Memory B cell (primary cell): ENCODE results near the gene AKAIN1.

ENCODE experiments used
- ATAC-seq: fragments of 150-1000 bp; cut with Tn5 transposase; 2 replicates; pipeline ENCODE4 v1.10.0; 2021; ENCODE audit warnings: low read depth, mild to moderate bottlenecking, moderate library complexity
- DNase-seq, 2 donors: peaks; one replicate each; pipeline ENCODE4 v3.0.0; 2022; ENCODE audit warnings: low spot score in 2 of 2
- H3K27ac Mint-ChIP-seq: one replicate; pipeline ENCODE4 v1.8.0; 2022; ENCODE audit warnings: mild to moderate bottlenecking, moderate library complexity, mixed read lengths
- H3K27me3 Mint-ChIP-seq: one replicate; pipeline ENCODE4 v1.8.0; 2022; ENCODE audit warnings: mixed read lengths
- H3K36me3 Mint-ChIP-seq: one replicate; pipeline ENCODE4 v1.8.0; 2022; ENCODE audit warnings: mild to moderate bottlenecking, mixed read lengths
- H3K4me1 Mint-ChIP-seq: one replicate; pipeline ENCODE4 v1.8.0; 2022; ENCODE audit warnings: mixed read lengths
- H3K4me3 Mint-ChIP-seq: one replicate; pipeline ENCODE4 v1.8.0; 2022; ENCODE audit warnings: mild to moderate bottlenecking, moderate library complexity, mixed read lengths
- H3K9me3 Mint-ChIP-seq: one replicate; pipeline ENCODE4 v1.8.0; 2022; ENCODE audit warnings: mixed read lengths

The AKAIN1 gene

DNA sequence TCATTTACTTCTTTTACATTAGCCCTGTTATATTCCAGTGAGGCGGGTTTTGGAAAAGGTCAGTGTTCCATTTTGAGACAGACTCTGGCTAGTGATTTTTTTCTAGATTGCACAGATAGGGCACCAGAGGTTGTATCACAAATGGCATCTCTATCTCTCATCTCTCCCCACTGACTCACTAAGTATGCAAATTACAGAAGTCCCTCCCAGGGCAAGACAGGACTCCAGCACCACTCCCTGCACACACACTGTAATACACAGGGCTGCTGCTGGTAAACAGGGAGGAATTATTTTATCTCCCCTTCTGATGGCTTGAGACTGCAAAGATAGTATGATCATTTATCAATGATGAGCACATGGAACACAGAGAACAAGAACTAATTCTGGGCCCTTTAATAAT lies 46.2 kb downstream of the AKAIN1 start:
- no peak for ATAC-seq
- no peaks in the 10 kb centered on the region for H3K36me3 Mint-ChIP-seq
- no peaks in the 10 kb centered on the region for H3K9me3 Mint-ChIP-seq
- H3K4me3 Mint-ChIP-seq = no peak overlapping the region
- peaks cover 8% of the 10 kb centered on the region for H3K27me3 Mint-ChIP-seq
- no peaks in the 10 kb centered on the region for H3K4me1 Mint-ChIP-seq
- no peak overlapping the region for H3K27ac Mint-ChIP-seq
- no peak for DNase-seq

DNA sequence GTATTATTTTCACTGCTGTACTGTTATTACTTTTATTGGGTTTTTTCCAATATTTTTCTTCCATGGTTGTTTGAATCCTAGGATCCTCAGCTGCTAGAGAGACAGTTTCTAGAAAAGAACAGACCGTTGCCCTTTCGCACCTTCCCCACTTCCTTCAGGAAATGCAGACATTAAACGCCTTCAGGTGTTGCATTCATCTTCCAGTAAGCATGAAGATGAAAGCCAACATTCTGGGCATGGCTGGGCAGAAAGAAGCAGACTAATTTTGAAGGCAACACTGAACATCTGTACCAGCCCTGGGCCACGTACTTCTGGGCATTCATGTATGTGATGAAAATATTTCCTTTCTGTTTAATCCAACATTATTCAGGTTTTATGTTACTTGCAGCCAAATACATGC lies 51.0 kb downstream of the AKAIN1 start:
- H3K9me3 Mint-ChIP-seq = no peaks in the 10 kb centered on the region
- ATAC-seq = no peak
- DNase-seq = no peak
- H3K4me3 Mint-ChIP-seq = no peak overlapping the region
- H3K27ac Mint-ChIP-seq = no peak overlapping the region
- H3K36me3 Mint-ChIP-seq = no peaks in the 10 kb centered on the region
- peaks cover 10% of the 10 kb centered on the region for H3K27me3 Mint-ChIP-seq
- peaks cover 3% of the 10 kb centered on the region for H3K4me1 Mint-ChIP-seq

DNA sequence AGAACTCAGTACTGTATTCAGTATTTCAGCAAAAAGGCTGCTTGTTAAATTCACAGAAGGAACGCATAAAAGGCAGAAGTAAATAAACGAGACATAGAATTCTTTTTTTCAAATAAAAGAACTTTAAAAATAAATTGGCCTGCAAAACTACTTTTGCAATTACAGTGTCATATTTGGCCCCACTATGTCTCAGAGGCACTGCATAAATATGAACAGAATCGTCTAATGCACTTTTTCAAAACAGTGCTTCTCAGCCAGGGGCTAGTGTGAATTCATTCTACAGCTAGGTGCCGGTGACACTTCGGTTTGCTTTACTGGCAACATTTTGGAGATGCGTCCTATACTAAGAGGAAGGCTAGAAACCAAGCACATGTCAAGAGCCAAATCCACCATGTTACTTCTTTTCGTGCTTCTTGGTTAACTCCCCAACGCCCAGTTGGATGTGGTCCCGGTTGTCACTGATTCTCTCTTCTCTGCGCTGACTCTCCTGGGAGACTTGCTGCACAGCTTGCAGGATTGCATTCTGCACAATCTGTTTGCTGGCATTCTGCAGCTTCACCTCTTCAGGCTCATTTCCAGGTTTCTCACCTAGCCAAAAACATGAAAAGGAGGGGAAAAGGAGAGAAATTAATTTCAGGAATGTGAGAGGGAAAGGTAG lies 51.8 kb downstream of the AKAIN1 start:
- H3K27ac Mint-ChIP-seq = no peak overlapping the region
- H3K36me3 Mint-ChIP-seq = no peaks in the 10 kb centered on the region
- H3K9me3 Mint-ChIP-seq = no peaks in the 10 kb centered on the region
- H3K4me1 Mint-ChIP-seq = peaks cover 3% of the 10 kb centered on the region
- no peak for DNase-seq
- peaks cover 10% of the 10 kb centered on the region for H3K27me3 Mint-ChIP-seq
- H3K4me3 Mint-ChIP-seq = no peak overlapping the region
- ATAC-seq = no peak

DNA sequence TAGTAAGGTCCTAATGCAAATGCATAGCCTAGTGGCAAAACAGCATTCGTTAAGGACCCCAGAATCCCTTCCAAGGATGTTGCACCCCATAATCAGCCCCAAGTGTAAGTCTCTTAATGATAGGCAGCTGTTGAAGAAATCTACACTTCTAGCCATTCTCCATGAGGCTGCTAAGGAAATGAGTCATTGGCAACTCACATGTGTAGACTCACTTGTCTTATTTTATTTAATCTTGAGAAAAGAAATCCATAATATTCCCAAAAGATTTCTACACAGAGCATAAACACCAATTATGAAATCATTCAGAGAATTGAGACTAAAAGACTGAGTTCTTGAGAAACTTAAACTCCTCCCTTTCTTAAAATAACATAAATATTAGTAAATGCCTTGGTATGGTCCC lies 52.4 kb downstream of the AKAIN1 start:
- Mint-ChIP-seq H3K27ac (no peak overlapping the region), H3K27me3 (peaks cover 10% of the 10 kb centered on the region), H3K4me3 (no peak overlapping the region), H3K4me1 (peaks cover 3% of the 10 kb centered on the region), H3K36me3 (no peaks in the 10 kb centered on the region), H3K9me3 (no peaks in the 10 kb centered on the region)
- ATAC-seq (no peak), DNase-seq (no peak)

DNA sequence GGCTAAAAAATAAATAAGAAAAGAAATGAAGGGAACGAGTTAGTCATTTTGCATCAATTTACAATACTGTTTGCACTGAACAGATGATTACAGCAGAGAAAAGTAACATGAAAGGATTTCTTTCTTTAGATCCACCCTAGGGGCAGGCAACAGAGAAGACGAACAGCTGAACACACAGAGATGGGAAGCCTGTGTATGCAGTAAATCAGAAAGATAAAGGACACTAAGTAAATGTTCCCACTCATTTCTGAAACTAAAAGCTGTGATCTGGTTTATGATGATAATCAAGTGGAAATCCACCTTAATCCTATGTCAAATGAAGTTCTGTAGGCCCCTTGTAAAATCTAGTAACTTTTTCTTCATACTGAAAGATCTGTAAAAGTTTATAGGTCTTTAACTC lies 54.2 kb downstream of the AKAIN1 start:
- no peaks in the 10 kb centered on the region for H3K9me3 Mint-ChIP-seq
- H3K27me3 Mint-ChIP-seq = peaks cover 8% of the 10 kb centered on the region
- H3K36me3 Mint-ChIP-seq = no peaks in the 10 kb centered on the region
- DNase-seq (no peak), ATAC-seq (no peak)
- H3K4me3 Mint-ChIP-seq = no peak overlapping the region
- H3K4me1 Mint-ChIP-seq = peaks cover 3% of the 10 kb centered on the region
- no peak overlapping the region for H3K27ac Mint-ChIP-seq

DNA sequence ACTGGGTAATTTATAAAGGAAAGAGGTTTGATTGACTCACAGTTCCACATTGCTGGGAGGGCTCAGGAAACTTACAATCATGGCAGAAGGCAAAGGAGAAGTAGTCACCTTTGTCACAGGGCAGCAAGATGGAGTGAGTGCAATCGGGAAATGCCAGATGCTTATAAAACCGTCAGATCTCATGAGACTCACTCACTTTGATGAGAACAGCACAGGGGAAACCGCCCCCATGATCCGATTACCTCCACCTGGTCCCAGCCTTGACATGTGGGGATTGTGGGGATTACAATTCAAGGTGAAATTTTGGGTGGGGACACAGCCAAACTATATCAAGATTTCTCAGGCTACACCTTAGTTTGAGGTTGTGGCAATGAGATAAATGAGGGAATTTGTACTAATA lies 54.9 kb downstream of the AKAIN1 start:
- no peaks in the 10 kb centered on the region for H3K9me3 Mint-ChIP-seq
- H3K4me3 Mint-ChIP-seq = no peak overlapping the region
- H3K36me3 Mint-ChIP-seq = no peaks in the 10 kb centered on the region
- H3K4me1 Mint-ChIP-seq = peaks cover 3% of the 10 kb centered on the region
- DNase-seq = no peak
- ATAC-seq = no peak
- peaks cover 6% of the 10 kb centered on the region for H3K27me3 Mint-ChIP-seq
- no peak overlapping the region for H3K27ac Mint-ChIP-seq

DNA sequence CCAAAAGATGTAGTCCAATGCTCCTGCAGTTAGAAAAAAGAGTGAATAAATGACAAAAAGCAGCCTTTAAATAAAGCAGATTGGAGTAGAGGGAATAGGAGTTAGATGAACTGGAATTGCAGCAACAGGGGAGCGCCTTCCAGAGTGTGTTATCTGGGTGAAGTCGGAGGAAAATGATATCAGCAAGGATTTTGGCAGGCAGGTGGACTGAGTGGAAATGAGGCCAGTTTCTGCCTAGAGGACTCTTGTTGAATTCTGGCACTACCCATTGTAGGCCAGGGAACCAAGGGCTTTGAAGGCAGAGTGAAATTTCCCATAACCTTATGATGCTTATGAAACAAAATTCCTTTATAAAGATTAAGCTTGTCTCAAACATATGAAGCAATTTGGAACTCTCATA lies 59.8 kb downstream of the AKAIN1 start:
- no peaks in the 10 kb centered on the region for H3K36me3 Mint-ChIP-seq
- DNase-seq (no peak), ATAC-seq (no peak)
- H3K4me1 Mint-ChIP-seq = no peaks in the 10 kb centered on the region
- H3K9me3 Mint-ChIP-seq = peaks cover 2% of the 10 kb centered on the region
- H3K4me3 Mint-ChIP-seq = no peak overlapping the region
- no peak overlapping the region for H3K27ac Mint-ChIP-seq
- peaks cover 3% of the 10 kb centered on the region for H3K27me3 Mint-ChIP-seq

DNA sequence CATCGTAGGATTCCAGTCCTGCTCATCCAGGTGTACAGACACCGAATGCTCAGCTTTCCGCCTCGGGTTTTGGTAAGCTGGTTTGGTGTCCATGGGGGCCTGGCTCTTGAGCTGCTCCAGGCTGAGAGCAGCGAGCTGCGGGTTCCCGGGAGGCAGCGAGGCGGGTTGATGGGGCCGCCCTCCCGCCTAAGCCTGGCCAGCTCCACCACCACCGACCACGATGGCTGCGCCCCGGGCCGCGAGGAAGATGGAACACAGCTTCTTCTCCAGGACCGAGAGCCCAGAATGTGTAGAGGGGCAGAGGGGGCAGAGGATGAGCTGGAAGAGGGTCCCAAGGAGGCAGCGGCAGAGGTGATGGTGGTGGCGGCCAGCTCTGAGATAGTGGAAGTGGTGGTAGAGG lies 64.1 kb downstream of the AKAIN1 start:
- H3K4me1 Mint-ChIP-seq = no peaks in the 10 kb centered on the region
- DNase-seq (no peak), ATAC-seq (no peak)
- peaks cover 2% of the 10 kb centered on the region for H3K9me3 Mint-ChIP-seq
- H3K27ac Mint-ChIP-seq = no peak overlapping the region
- no peak overlapping the region for H3K4me3 Mint-ChIP-seq
- no peaks in the 10 kb centered on the region for H3K27me3 Mint-ChIP-seq
- H3K36me3 Mint-ChIP-seq = no peaks in the 10 kb centered on the region

DNA sequence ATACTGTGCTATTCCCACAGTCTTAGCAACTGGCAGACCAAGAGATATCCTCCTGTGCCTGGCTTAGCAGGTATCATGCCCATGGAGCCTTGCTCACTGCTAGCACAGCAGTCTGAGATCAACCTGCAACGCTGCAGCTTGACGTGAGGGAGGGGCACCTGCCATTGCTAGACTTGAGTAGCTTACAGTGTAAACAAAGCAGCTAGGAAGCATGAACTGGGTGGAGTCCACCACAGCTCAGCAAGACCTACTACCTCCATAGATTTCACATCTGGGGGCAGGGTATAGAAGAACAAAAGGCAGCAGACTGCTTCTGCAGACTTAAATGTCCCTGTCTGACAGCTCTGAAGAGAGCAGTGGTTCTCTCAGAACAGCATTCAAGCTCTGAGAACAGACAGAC lies 74.8 kb downstream of the AKAIN1 start:
- H3K9me3 Mint-ChIP-seq = peaks cover 13% of the 10 kb centered on the region
- peaks cover 8% of the 10 kb centered on the region for H3K27me3 Mint-ChIP-seq
- DNase-seq = no peak
- H3K27ac Mint-ChIP-seq = no peak overlapping the region
- H3K4me3 Mint-ChIP-seq = no peak overlapping the region
- ATAC-seq = no peak
- H3K4me1 Mint-ChIP-seq = no peaks in the 10 kb centered on the region
- H3K36me3 Mint-ChIP-seq = peaks cover 4% of the 10 kb centered on the region

DNA sequence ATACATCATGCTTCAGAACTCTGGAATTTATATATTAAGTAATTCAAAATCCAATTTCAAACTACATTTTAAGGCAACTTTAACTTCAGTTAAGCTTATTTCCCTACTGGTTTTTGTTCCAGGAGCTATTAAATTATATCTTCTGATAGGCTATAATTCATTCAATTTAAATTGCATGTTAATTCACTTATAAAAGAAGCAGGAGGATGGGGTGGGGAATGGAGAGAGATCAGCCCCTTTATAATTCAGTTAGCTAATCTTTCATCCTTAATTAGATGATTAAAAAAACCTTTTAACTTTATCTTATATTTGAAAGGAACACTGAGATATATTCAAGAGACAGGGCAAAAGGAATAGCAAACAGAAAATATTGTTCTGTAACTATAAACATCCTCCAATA lies 86.8 kb downstream of the AKAIN1 start:
- no peak for DNase-seq
- ATAC-seq = no peak
- Mint-ChIP-seq H3K9me3 (peaks cover 10% of the 10 kb centered on the region), H3K4me1 (no peaks in the 10 kb centered on the region), H3K27ac (no peak overlapping the region), H3K4me3 (no peak overlapping the region), H3K27me3 (peaks cover 3% of the 10 kb centered on the region), H3K36me3 (no peaks in the 10 kb centered on the region)

DNA sequence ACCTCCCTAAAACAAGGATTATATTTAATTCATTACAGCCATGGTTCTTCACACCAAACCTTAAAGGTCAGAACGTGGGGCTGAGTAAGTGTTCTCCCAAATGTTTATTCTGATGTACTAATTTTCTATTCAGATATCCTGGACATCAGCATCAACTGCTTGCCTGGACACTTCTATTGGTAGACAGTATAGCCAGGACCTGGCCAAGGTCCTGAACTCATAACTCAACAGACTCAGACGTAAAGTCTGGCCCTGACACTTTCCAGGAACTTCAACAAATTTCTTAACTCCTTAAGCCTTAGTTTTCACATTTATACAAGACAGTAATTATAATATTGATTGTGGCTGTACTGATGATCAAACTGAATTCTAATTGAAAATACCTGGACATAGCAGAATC lies 89.1 kb downstream of the AKAIN1 start:
- Mint-ChIP-seq H3K36me3 (no peaks in the 10 kb centered on the region), H3K9me3 (no peaks in the 10 kb centered on the region), H3K27ac (no peak overlapping the region), H3K27me3 (peaks cover 4% of the 10 kb centered on the region), H3K4me1 (no peaks in the 10 kb centered on the region), H3K4me3 (no peak overlapping the region)
- ATAC-seq (no peak), DNase-seq (no peak)

DNA sequence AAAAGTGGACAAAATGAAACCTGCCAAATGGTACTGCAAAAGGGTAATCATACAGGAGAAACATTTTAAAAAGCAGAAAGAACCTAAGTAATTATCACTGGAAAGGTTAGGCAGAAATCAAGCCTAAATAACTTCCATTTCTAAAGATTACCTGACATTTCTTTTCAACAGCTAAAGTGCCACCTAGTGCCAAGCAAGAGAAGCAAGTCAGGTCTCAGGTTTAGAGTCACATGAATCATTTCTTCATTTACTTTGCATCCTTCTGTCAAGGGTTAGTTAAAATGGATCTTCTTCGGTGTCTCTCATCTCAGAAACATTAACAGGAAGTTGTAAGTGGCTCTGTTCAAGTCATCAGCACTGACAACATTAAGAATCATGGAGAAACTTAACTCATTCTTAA lies 90.3 kb downstream of the AKAIN1 start:
- no peaks in the 10 kb centered on the region for H3K4me1 Mint-ChIP-seq
- H3K27ac Mint-ChIP-seq = no peak overlapping the region
- peaks cover 4% of the 10 kb centered on the region for H3K27me3 Mint-ChIP-seq
- no peak for DNase-seq
- H3K4me3 Mint-ChIP-seq = no peak overlapping the region
- ATAC-seq = peak; percentile 19
- no peaks in the 10 kb centered on the region for H3K9me3 Mint-ChIP-seq
- no peaks in the 10 kb centered on the region for H3K36me3 Mint-ChIP-seq

DNA sequence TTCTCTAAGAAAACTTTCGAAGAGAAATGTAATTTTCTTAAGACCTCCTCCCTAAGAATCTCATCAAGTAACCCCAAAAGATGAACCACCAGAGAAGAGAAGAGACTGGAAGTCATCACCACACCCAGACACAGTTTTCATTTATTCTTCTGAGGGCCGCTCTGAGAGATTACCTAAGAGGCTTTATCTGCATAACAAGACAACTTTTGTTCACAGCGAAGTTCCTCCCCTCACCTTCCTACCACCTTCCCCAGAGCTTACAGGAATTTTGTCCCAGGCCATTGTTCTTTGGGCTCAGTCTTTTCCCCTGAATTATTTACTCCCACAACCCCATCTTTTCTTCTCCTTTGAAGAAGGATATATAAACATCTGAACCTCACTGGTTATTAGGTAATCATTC lies 92.8 kb downstream of the AKAIN1 start:
- DNase-seq = no peak
- H3K27ac Mint-ChIP-seq = no peak overlapping the region
- no peak for ATAC-seq
- no peaks in the 10 kb centered on the region for H3K9me3 Mint-ChIP-seq
- peaks cover 8% of the 10 kb centered on the region for H3K27me3 Mint-ChIP-seq
- no peaks in the 10 kb centered on the region for H3K4me1 Mint-ChIP-seq
- no peaks in the 10 kb centered on the region for H3K36me3 Mint-ChIP-seq
- no peak overlapping the region for H3K4me3 Mint-ChIP-seq

DNA sequence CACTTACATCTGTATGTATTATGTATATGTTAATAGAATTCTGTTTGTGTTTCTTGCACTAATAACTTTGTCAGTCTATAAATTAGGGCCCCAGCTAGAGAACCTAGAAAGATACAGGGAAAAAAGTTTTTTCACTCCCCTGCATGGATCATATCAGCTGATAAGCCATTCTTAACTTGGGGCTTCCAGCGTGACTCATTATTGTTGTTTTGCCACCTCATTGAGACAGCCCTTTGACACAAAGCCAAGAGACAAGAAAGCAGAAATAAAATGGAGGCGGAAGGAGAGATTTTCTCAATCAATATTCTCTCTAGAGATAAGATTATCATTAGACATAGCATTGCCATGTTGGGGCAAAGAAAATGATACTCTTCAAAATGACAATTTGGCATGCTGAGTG lies 93.4 kb downstream of the AKAIN1 start:
- no peak for DNase-seq
- ATAC-seq = no peak
- no peak overlapping the region for H3K27ac Mint-ChIP-seq
- no peaks in the 10 kb centered on the region for H3K36me3 Mint-ChIP-seq
- H3K4me1 Mint-ChIP-seq = no peaks in the 10 kb centered on the region
- no peak overlapping the region for H3K4me3 Mint-ChIP-seq
- no peaks in the 10 kb centered on the region for H3K9me3 Mint-ChIP-seq
- peaks cover 8% of the 10 kb centered on the region for H3K27me3 Mint-ChIP-seq

DNA sequence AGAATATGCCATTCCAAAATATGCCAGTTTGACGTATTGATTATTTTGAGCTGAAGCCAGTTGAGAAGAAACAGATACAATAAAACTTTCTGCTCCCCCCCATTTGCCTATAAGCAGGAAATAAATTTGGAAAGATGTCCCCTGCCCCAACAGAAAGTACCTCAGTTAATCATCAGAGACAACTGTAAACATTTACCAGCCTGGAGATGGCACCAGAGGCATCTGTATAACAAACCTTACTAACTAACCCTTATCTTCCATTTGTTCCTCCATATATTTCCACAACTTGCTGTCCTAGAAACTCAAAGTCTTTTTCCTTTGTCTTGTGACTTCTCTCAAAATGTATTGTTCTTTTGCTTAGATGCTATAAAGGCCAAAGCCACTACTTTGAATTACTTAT lies 93.8 kb downstream of the AKAIN1 start:
- ATAC-seq = no peak

More for the DNA sequence above, 93.8 kb downstream of the AKAIN1 start:
- no peak for DNase-seq
- no peaks in the 10 kb centered on the region for H3K4me1 Mint-ChIP-seq
- H3K27ac Mint-ChIP-seq = no peak overlapping the region
- H3K36me3 Mint-ChIP-seq = no peaks in the 10 kb centered on the region
- no peak overlapping the region for H3K4me3 Mint-ChIP-seq
- H3K9me3 Mint-ChIP-seq = no peaks in the 10 kb centered on the region
- H3K27me3 Mint-ChIP-seq = peaks cover 6% of the 10 kb centered on the region
